Measurements from ENCODE around the gene EFL1.

The EFL1 gene

GRCh38 chr15:82168757-82169156, 93.8 kb downstream of the EFL1 start:
- in situ Hi-C loops (cut with HindIII; ENCODE audit: low sequenced_read_pairs) = no loop called here

GRCh38 chr15:82168296-82168695, 94.2 kb downstream of the EFL1 start:
- in situ Hi-C loops (cut with HindIII; ENCODE audit: low sequenced_read_pairs) = no loop called here

- in situ Hi-C loops (cut with HindIII; ENCODE audit: low sequenced_read_pairs) = no loop called here
Measured at GRCh38 chr15:82165948-82166376, 96.6 kb downstream of the EFL1 start.

GRCh38 chr15:82159922-82160321, 102.6 kb downstream of the EFL1 start:
- in situ Hi-C loops (cut with HindIII; ENCODE audit: low sequenced_read_pairs) = no loop called here

- in situ Hi-C loops (cut with HindIII; ENCODE audit: low sequenced_read_pairs) = no loop called here
Measured at GRCh38 chr15:82158811-82159210, 103.7 kb downstream of the EFL1 start.

- in situ Hi-C loops (cut with HindIII; ENCODE audit: low sequenced_read_pairs) = no loop called here
Measured at GRCh38 chr15:82150645-82151044, 111.9 kb downstream of the EFL1 start.

GRCh38 chr15:82146990-82147461, 115.5 kb downstream of the EFL1 start:
- in situ Hi-C loops (cut with HindIII; ENCODE audit: low sequenced_read_pairs) = loop anchor here (25.0 kb wide), 1 partner anchor 390 kb away; the partner anchor contains the start of gene RPS17

GRCh38 chr15:82146576-82146975, 116.0 kb downstream of the EFL1 start:
- in situ Hi-C loops (cut with HindIII; ENCODE audit: low sequenced_read_pairs) = loop anchor here (25.0 kb wide), 1 partner anchor 391 kb away; the partner anchor contains the start of gene RPS17

- in situ Hi-C loops (cut with HindIII; ENCODE audit: low sequenced_read_pairs) = loop anchor here (25.0 kb wide), 1 partner anchor 394 kb away; the partner anchor contains the start of gene RPS17
Measured at GRCh38 chr15:82143390-82144385, 118.8 kb downstream of the EFL1 start.

- in situ Hi-C loops (cut with HindIII; ENCODE audit: low sequenced_read_pairs) = loop anchor here (25.0 kb wide), 1 partner anchor 396 kb away; the partner anchor contains the start of gene RPS17
Measured at GRCh38 chr15:82140886-82141285, 121.6 kb downstream of the EFL1 start.

GRCh38 chr15:82139823-82140268, 122.7 kb downstream of the EFL1 start:
- in situ Hi-C loops (cut with HindIII; ENCODE audit: low sequenced_read_pairs) = loop anchor here (5.0 to 25.0 kb wide), 3 partner anchors 93 to 397 kb away; partner anchors contain the start of genes MEX3B and RPS17

- in situ Hi-C loops (cut with HindIII; ENCODE audit: low sequenced_read_pairs) = loop anchor here (5.0 to 25.0 kb wide), 3 partner anchors 91 to 399 kb away; partner anchors contain the start of genes MEX3B and RPS17
Measured at GRCh38 chr15:82138306-82138705, 124.2 kb downstream of the EFL1 start.

GRCh38 chr15:82137261-82137660, 125.3 kb downstream of the EFL1 start:
- in situ Hi-C loops (cut with HindIII; ENCODE audit: low sequenced_read_pairs) = loop anchor here (5.0 to 25.0 kb wide), 3 partner anchors 90 to 400 kb away; partner anchors contain the start of genes MEX3B and RPS17

GRCh38 chr15:82136120-82136519, 126.4 kb downstream of the EFL1 start:
- in situ Hi-C loops (cut with HindIII; ENCODE audit: low sequenced_read_pairs) = loop anchor here (5.0 to 25.0 kb wide), 3 partner anchors 89 to 401 kb away; partner anchors contain the start of genes MEX3B and RPS17

GRCh38 chr15:82135638-82136037, 126.9 kb downstream of the EFL1 start:
- in situ Hi-C loops (cut with HindIII; ENCODE audit: low sequenced_read_pairs) = loop anchor here (5.0 to 25.0 kb wide), 3 partner anchors 88 to 402 kb away; partner anchors contain the start of genes MEX3B and RPS17

GRCh38 chr15:82134461-82134860, 128.1 kb downstream of the EFL1 start:
- in situ Hi-C loops (cut with HindIII; ENCODE audit: low sequenced_read_pairs) = loop anchor here (25.0 kb wide), 1 partner anchor 403 kb away; the partner anchor contains the start of gene RPS17

GRCh38 chr15:82133251-82133650, 129.3 kb downstream of the EFL1 start:
- in situ Hi-C loops (cut with HindIII; ENCODE audit: low sequenced_read_pairs) = loop anchor here (25.0 kb wide), 1 partner anchor 404 kb away; the partner anchor contains the start of gene RPS17

GRCh38 chr15:82132742-82133141, 129.8 kb downstream of the EFL1 start:
- in situ Hi-C loops (cut with HindIII; ENCODE audit: low sequenced_read_pairs) = loop anchor here (25.0 kb wide), 1 partner anchor 405 kb away; the partner anchor contains the start of gene RPS17

- in situ Hi-C loops (cut with HindIII; ENCODE audit: low sequenced_read_pairs) = loop anchor here (25.0 kb wide), 1 partner anchor 405 kb away; the partner anchor contains the start of gene RPS17
Measured at GRCh38 chr15:82132096-82132495, 130.4 kb downstream of the EFL1 start.

- in situ Hi-C loops (cut with HindIII; ENCODE audit: low sequenced_read_pairs) = loop anchor here (25.0 kb wide), 1 partner anchor 407 kb away; the partner anchor contains the start of gene RPS17
Measured at GRCh38 chr15:82130248-82130647, 132.3 kb downstream of the EFL1 start.

- in situ Hi-C loops (cut with HindIII; ENCODE audit: low sequenced_read_pairs) = loop anchor here (25.0 kb wide), 1 partner anchor 408 kb away; the partner anchor contains the start of gene RPS17
Measured at GRCh38 chr15:82129761-82130160, 132.8 kb downstream of the EFL1 start.
